ENCODE data around the gene SPEN. TPM values are rescaled to one million over a fixed set of nuclear protein-coding genes. Genes with fewer than 3 reads are reported as not detected.

Gene SPEN
- total and polyA plus RNA-seq, 9 of the 15 experiments (the other 6 are each of a cell fraction or from before 2014, with no cell fraction given): 5.7 to 87.5 (median 27.2) TPM

DNA sequence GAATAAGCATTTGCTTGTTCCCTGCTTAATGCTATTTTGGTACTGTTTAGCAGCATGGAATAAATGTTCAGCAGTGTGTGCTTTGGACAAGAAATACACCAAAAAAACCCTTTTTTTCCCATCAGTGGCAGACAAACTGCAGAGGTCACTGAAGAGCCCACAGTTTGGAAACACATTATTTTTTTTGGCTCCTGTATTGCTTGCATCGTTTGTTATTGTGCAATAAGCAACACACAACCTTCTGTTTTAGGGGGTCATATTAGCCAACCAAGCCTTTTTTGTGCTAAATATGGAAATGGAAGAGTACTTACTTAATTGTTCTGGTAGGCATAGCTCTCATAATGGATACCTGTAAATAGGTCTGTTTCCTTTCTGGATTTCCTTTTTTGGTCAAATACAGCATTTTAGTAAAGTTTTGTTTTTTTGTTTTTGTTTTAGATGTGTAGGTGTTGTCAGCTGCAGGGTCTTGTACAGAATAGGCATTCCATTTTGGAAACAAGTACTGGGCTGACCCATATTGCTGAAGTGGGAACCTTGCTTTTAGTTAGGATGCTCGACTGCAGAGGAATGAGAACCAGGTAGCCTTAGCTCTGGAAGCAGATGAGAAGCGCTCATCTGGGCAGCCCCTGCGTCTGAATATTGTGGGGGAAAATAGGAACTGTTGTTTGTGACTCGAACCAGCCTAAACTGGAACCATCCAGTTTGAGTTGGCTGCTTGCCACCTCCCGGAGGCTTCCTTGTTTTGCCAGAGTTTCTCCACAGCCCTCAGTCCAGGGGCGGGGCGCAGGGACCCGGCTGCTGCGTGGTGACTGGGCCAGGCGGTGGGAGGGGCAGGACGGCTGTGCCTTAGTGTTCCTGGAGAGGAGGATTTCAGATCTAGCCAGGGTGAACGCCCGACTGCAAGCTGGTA, 38.4 kb downstream of the SPEN start (continued):
- TF ChIP-seq, protein P1, sequence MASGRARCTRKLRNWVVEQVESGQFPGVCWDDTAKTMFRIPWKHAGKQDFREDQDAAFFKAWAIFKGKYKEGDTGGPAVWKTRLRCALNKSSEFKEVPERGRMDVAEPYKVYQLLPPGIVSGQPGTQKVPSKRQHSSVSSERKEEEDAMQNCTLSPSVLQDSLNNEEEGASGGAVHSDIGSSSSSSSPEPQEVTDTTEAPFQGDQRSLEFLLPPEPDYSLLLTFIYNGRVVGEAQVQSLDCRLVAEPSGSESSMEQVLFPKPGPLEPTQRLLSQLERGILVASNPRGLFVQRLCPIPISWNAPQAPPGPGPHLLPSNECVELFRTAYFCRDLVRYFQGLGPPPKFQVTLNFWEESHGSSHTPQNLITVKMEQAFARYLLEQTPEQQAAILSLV (tag; IDR thresholded peaks at IDR 0.05): peak; percentile 94
- TF ChIP-seq, protein P2, sequence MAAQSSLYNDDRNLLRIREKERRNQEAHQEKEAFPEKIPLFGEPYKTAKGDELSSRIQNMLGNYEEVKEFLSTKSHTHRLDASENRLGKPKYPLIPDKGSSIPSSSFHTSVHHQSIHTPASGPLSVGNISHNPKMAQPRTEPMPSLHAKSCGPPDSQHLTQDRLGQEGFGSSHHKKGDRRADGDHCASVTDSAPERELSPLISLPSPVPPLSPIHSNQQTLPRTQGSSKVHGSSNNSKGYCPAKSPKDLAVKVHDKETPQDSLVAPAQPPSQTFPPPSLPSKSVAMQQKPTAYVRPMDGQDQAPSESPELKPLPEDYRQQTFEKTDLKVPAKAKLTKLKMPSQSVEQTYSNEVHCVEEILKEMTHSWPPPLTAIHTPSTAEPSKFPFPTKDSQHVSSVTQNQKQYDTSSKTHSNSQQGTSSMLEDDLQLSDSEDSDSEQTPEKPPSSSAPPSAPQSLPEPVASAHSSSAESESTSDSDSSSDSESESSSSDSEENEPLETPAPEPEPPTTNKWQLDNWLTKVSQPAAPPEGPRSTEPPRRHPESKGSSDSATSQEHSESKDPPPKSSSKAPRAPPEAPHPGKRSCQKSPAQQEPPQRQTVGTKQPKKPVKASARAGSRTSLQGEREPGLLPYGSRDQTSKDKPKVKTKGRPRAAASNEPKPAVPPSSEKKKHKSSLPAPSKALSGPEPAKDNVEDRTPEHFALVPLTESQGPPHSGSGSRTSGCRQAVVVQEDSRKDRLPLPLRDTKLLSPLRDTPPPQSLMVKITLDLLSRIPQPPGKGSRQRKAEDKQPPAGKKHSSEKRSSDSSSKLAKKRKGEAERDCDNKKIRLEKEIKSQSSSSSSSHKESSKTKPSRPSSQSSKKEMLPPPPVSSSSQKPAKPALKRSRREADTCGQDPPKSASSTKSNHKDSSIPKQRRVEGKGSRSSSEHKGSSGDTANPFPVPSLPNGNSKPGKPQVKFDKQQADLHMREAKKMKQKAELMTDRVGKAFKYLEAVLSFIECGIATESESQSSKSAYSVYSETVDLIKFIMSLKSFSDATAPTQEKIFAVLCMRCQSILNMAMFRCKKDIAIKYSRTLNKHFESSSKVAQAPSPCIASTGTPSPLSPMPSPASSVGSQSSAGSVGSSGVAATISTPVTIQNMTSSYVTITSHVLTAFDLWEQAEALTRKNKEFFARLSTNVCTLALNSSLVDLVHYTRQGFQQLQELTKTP (IDR thresholded peaks at IDR 0.05; ENCODE audit: low read depth in 1 of 2, partially characterized antibody in 2 of 2): peak; percentile 53 to 59
- TF ChIP-seq, protein P3, sequence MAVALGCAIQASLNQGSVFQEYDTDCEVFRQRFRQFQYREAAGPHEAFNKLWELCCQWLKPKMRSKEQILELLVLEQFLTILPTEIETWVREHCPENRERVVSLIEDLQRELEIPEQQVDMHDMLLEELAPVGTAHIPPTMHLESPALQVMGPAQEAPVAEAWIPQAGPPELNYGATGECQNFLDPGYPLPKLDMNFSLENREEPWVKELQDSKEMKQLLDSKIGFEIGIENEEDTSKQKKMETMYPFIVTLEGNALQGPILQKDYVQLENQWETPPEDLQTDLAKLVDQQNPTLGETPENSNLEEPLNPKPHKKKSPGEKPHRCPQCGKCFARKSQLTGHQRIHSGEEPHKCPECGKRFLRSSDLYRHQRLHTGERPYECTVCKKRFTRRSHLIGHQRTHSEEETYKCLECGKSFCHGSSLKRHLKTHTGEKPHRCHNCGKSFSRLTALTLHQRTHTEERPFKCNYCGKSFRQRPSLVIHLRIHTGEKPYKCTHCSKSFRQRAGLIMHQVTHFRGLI (CRISPR knock-in tag; IDR thresholded peaks at IDR 0.05): no peak
- peak; percentile 87 for TF ChIP-seq KAT2B (IDR thresholded peaks at IDR 0.05; ENCODE audit: low read depth, low read length)
- TF ChIP-seq, protein P4, sequence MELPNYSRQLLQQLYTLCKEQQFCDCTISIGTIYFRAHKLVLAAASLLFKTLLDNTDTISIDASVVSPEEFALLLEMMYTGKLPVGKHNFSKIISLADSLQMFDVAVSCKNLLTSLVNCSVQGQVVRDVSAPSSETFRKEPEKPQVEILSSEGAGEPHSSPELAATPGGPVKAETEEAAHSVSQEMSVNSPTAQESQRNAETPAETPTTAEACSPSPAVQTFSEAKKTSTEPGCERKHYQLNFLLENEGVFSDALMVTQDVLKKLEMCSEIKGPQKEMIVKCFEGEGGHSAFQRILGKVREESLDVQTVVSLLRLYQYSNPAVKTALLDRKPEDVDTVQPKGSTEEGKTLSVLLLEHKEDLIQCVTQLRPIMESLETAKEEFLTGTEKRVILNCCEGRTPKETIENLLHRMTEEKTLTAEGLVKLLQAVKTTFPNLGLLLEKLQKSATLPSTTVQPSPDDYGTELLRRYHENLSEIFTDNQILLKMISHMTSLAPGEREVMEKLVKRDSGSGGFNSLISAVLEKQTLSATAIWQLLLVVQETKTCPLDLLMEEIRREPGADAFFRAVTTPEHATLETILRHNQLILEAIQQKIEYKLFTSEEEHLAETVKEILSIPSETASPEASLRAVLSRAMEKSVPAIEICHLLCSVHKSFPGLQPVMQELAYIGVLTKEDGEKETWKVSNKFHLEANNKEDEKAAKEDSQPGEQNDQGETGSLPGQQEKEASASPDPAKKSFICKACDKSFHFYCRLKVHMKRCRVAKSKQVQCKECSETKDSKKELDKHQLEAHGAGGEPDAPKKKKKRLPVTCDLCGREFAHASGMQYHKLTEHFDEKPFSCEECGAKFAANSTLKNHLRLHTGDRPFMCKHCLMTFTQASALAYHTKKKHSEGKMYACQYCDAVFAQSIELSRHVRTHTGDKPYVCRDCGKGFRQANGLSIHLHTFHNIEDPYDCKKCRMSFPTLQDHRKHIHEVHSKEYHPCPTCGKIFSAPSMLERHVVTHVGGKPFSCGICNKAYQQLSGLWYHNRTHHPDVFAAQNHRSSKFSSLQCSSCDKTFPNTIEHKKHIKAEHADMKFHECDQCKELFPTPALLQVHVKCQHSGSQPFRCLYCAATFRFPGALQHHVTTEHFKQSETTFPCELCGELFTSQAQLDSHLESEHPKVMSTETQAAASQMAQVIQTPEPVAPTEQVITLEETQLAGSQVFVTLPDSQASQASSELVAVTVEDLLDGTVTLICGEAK (IDR thresholded peaks at IDR 0.05): peak; percentile 80
- TF ChIP-seq, protein P4 (CRISPR knock-in tag; IDR thresholded peaks at IDR 0.05): no peak
- TF ChIP-seq SMAD1 (IDR thresholded peaks at IDR 0.05; ENCODE audit: low read depth, low read length, partially characterized antibody): peak; percentile 84
- TF ChIP-seq ZNF134 (CRISPR knock-in tag; conservative IDR thresholded peaks at IDR 0.05): no peak; the same call in 1 of the 2 replicates

All from K562 (cell line).